Measurements from ENCODE around the gene SIX5. TPM values are rescaled to one million over a fixed set of nuclear protein-coding genes. Genes with fewer than 3 reads are reported as not detected.

SIX5 gene
- total RNA-seq, 1 donor from 2014 or later = 2.1 TPM

GRCh38 chr19:45814851-45815480 lies 45.9 kb upstream of the SIX5 start, which contains the start of gene RSPH6A:
TSS of gene RSPH6A (minus strand) at chr19:45815308. CDS start at chr19:45815176, 132 bp downstream.
- no peak for FAIRE-seq
- TF ChIP-seq CTCF (IDR thresholded peaks at IDR 0.05; ENCODE audit: insufficient read depth, low read length, severe bottlenecking) = no peak
- Histone ChIP-seq H3K27me3 (ENCODE audit: control insufficient read depth, insufficient read depth, low read length) (no peaks in the 10 kb centered on the region), H3K4me3 (ENCODE audit: low read depth, low read length) (no peak within 1 kb of the TSS), H3K36me3 (ENCODE audit: control insufficient read depth, insufficient read depth, low read length) (peaks cover 3% of the 10 kb centered on the region)
- DNase-seq (ENCODE audit: low read depth) = no peak

- peaks cover 3% of the 10 kb centered on the region for H3K36me3 ChIP-seq (ENCODE audit: control insufficient read depth, insufficient read depth, low read length)
- H3K27me3 ChIP-seq (ENCODE audit: control insufficient read depth, insufficient read depth, low read length) = no peaks in the 10 kb centered on the region
- peak; percentile 43 for FAIRE-seq
- TF ChIP-seq CTCF (IDR thresholded peaks at IDR 0.05; ENCODE audit: insufficient read depth, low read length, severe bottlenecking) = no peak
- DNase-seq (ENCODE audit: low read depth) = no peak
- no peak overlapping the region for H3K4me3 ChIP-seq (ENCODE audit: low read depth, low read length)
These were observed 45.2 kb upstream of the SIX5 start for GRCh38 chr19:45814166-45814780.

GRCh38 chr19:45812297-45812696 lies 43.2 kb upstream of the SIX5 start:
- peaks cover 3% of the 10 kb centered on the region for H3K36me3 ChIP-seq (ENCODE audit: control insufficient read depth, insufficient read depth, low read length)
- H3K27me3 ChIP-seq (ENCODE audit: control insufficient read depth, insufficient read depth, low read length) = no peaks in the 10 kb centered on the region
- FAIRE-seq (no peak), DNase-seq (ENCODE audit: low read depth) (peak; percentile 26)
- H3K4me3 ChIP-seq (ENCODE audit: low read depth, low read length) = no peak overlapping the region
- no peak for TF ChIP-seq CTCF (IDR thresholded peaks at IDR 0.05; ENCODE audit: insufficient read depth, low read length, severe bottlenecking)

GRCh38 chr19:45809643-45810159 lies 40.6 kb upstream of the SIX5 start:
- Histone ChIP-seq H3K36me3 (ENCODE audit: control insufficient read depth, insufficient read depth, low read length) (no peaks in the 10 kb centered on the region), H3K27me3 (ENCODE audit: control insufficient read depth, insufficient read depth, low read length) (no peaks in the 10 kb centered on the region), H3K4me3 (ENCODE audit: low read depth, low read length) (no peak overlapping the region)
- FAIRE-seq = no peak
- peak; percentile 68 for DNase-seq (ENCODE audit: low read depth)
- no peak for TF ChIP-seq CTCF (IDR thresholded peaks at IDR 0.05; ENCODE audit: insufficient read depth, low read length, severe bottlenecking)

GRCh38 chr19:45805719-45806118 lies 36.7 kb upstream of the SIX5 start:
- Histone ChIP-seq H3K36me3 (ENCODE audit: control insufficient read depth, insufficient read depth, low read length) (no peaks in the 10 kb centered on the region), H3K27me3 (ENCODE audit: control insufficient read depth, insufficient read depth, low read length) (no peaks in the 10 kb centered on the region), H3K4me3 (ENCODE audit: low read depth, low read length) (no peak overlapping the region)
- no peak for TF ChIP-seq CTCF (IDR thresholded peaks at IDR 0.05; ENCODE audit: insufficient read depth, low read length, severe bottlenecking)
- no peak for DNase-seq (ENCODE audit: low read depth)
- no peak for FAIRE-seq

All from bronchial epithelial cell (primary cell).